ENCODE data around the gene BEST3. TPM values are rescaled to one million over a fixed set of nuclear protein-coding genes. Genes with fewer than 3 reads are reported as not detected.

BEST3 gene
- polyA plus RNA-seq, 1 donor from 2014 or later, result 0.88 TPM

DNA sequence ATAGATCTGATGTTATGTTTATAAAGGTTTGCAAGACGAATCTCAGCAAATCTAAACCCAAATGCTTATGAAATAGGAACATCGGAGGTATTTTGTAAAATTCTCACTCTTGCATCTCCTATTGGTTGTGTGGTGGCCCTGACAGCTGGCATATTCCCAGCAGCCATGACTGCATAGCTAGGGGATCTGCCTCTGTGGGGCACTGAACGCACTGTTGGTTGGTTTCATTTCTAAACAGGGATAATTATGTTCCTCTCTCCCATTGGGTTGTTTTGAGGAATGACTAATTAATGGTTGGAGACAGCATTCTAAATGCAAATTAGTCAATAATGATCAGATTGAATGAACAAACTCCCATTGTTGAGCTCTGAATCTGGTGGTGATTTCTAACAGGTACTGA is 2.7 kb upstream of the BEST3 start:
- H3K79me2 ChIP-seq (replicated peaks; ENCODE audit: insufficient read depth, low read length), result no peaks in the 10 kb centered on the region
- H3F3A ChIP-seq (ENCODE audit: insufficient read depth, low read length, poor library complexity, severe bottlenecking), result no peaks in the 10 kb centered on the region
- H3K27ac ChIP-seq (ENCODE audit: low read length), result no peak overlapping the region
- no peaks in the 10 kb centered on the region for H3K9me2 ChIP-seq (ENCODE audit: insufficient read depth, low read length)
- no peak overlapping the region for H3K4me3 ChIP-seq (ENCODE audit: low read length)
- TF ChIP-seq EZH2 (IDR thresholded peaks at IDR 0.05; ENCODE audit: borderline replicate concordance, insufficient read depth, low read length, poor library complexity, severe bottlenecking), result no peak
- TF ChIP-seq MXI1 (conservative IDR thresholded peaks at IDR 0.05; ENCODE audit: poor library complexity, severe bottlenecking), result no peak
- TF ChIP-seq RAD21 (conservative IDR thresholded peaks at IDR 0.05), result no peak
- TF ChIP-seq POLR2AphosphoS5 (IDR thresholded peaks at IDR 0.05), result no peak
- TF ChIP-seq, protein P1, sequence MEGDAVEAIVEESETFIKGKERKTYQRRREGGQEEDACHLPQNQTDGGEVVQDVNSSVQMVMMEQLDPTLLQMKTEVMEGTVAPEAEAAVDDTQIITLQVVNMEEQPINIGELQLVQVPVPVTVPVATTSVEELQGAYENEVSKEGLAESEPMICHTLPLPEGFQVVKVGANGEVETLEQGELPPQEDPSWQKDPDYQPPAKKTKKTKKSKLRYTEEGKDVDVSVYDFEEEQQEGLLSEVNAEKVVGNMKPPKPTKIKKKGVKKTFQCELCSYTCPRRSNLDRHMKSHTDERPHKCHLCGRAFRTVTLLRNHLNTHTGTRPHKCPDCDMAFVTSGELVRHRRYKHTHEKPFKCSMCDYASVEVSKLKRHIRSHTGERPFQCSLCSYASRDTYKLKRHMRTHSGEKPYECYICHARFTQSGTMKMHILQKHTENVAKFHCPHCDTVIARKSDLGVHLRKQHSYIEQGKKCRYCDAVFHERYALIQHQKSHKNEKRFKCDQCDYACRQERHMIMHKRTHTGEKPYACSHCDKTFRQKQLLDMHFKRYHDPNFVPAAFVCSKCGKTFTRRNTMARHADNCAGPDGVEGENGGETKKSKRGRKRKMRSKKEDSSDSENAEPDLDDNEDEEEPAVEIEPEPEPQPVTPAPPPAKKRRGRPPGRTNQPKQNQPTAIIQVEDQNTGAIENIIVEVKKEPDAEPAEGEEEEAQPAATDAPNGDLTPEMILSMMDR (IDR thresholded peaks at IDR 0.05; ENCODE audit: poor library complexity, severe bottlenecking), result no peak
- TF ChIP-seq SMC3 (conservative IDR thresholded peaks at IDR 0.05; ENCODE audit: poor library complexity), result no peak
- TF ChIP-seq EP300 (conservative IDR thresholded peaks at IDR 0.05; ENCODE audit: poor library complexity, severe bottlenecking), result no peak
- TF ChIP-seq REST (IDR thresholded peaks at IDR 0.05; ENCODE audit: borderline replicate concordance), result no peak
- TF ChIP-seq TAF1 (IDR thresholded peaks at IDR 0.05; ENCODE audit: low read depth), result no peak
- no peaks in the 10 kb centered on the region for H4K20me1 ChIP-seq (ENCODE audit: insufficient read depth)
- H3K9ac ChIP-seq (ENCODE audit: low read length), result no peak overlapping the region
- H3K9me3 ChIP-seq (ENCODE audit: low read length), result no peaks in the 10 kb centered on the region
- no peaks in the 10 kb centered on the region for H3K36me3 ChIP-seq (ENCODE audit: insufficient read depth, low read length)
- H3K4me2 ChIP-seq (ENCODE audit: low read length), result no peak overlapping the region
- no peaks in the 10 kb centered on the region for H3K27me3 ChIP-seq (ENCODE audit: insufficient read depth, low read depth, low read length)
- no peak overlapping the region for H2AFZ ChIP-seq (ENCODE audit: low read depth, low read length)

DNA sequence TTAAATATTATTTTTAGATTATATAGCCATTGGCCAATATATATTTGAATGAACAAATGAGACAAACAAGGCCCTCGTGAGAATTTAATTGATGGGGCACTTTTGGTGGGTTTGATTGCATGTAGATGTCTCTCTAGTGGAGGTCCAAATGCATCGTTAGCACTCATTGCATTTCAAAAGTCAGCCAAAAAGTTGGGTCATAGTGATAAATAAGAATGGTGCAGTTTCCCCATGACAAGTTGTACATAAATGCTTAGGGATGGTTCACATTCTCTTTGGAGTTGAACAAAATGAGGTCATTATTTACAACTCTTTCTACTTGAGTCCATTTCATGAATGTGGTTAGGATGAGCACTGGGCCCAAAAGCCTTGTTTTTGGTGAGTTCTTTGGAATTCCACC is 1.0 kb downstream of the BEST3 start:
- Histone ChIP-seq H3K36me3 (ENCODE audit: insufficient read depth, low read length) (no peaks in the 10 kb centered on the region), H2AFZ (ENCODE audit: low read depth, low read length) (no peak overlapping the region), H3F3A (ENCODE audit: insufficient read depth, low read length, poor library complexity, severe bottlenecking) (no peaks in the 10 kb centered on the region), H3K9me2 (ENCODE audit: insufficient read depth, low read length) (no peaks in the 10 kb centered on the region), H3K9ac (ENCODE audit: low read length) (no peak overlapping the region), H3K9me3 (ENCODE audit: low read length) (no peaks in the 10 kb centered on the region), H3K4me2 (ENCODE audit: low read length) (no peak overlapping the region), H3K27ac (ENCODE audit: low read length) (no peak overlapping the region), H3K79me2 (replicated peaks; ENCODE audit: insufficient read depth, low read length) (no peaks in the 10 kb centered on the region), H4K20me1 (ENCODE audit: insufficient read depth) (no peaks in the 10 kb centered on the region), H3K4me3 (ENCODE audit: low read length) (no peak overlapping the region), H3K27me3 (ENCODE audit: insufficient read depth, low read depth, low read length) (no peaks in the 10 kb centered on the region)
- TF ChIP-seq RAD21 (conservative IDR thresholded peaks at IDR 0.05) (no peak), EP300 (conservative IDR thresholded peaks at IDR 0.05; ENCODE audit: poor library complexity, severe bottlenecking) (no peak), EZH2 (IDR thresholded peaks at IDR 0.05; ENCODE audit: borderline replicate concordance, insufficient read depth, low read length, poor library complexity, severe bottlenecking) (no peak), REST (IDR thresholded peaks at IDR 0.05; ENCODE audit: borderline replicate concordance) (no peak), SMC3 (conservative IDR thresholded peaks at IDR 0.05; ENCODE audit: poor library complexity) (no peak), MXI1 (conservative IDR thresholded peaks at IDR 0.05; ENCODE audit: poor library complexity, severe bottlenecking) (no peak), POLR2AphosphoS5 (IDR thresholded peaks at IDR 0.05) (no peak), TAF1 (IDR thresholded peaks at IDR 0.05; ENCODE audit: low read depth) (no peak)
- TF ChIP-seq, protein P1 (IDR thresholded peaks at IDR 0.05; ENCODE audit: poor library complexity, severe bottlenecking), result no peak

Measured in neural cell (in vitro differentiated cells).